Measurements from ENCODE around the gene NUDT16. TPM values are rescaled to one million over a fixed set of nuclear protein-coding genes. Genes with fewer than 3 reads are reported as not detected.

Gene NUDT16
- total and polyA plus RNA-seq, 2 donors (not counting 3 experiments of a cell fraction or from before 2014, with no cell fraction given): 13.2 to 28.5 TPM

DNA sequence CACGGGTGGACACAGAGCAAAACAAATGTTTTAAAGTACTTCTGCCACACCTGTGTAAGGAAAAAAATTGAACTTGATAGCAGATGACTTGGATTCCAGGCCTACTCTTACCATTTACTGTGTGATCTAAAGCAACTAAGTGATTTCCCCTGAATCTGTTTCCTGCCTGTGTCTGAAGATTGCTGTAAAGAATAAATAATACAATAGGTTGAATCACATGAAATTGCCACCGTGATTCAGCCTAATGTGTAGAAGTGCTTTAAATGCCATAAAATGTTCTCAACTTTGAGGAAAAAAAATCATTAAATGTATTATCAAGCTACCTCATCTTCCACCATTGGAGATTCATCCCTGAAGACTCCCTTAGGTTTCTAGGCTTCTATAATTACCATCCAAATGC lies 27.6 kb upstream of the NUDT16 start:
- FAIRE-seq: peak; percentile 64
- POLR2A ChIA-PET: interaction anchor here (1.0 kb wide), 1 partner anchor 26 kb away, joined by 4 read pairs; no protein-coding TSS in a partner anchor
- no TSS peak for BruUV-seq (replicated peaks)

DNA sequence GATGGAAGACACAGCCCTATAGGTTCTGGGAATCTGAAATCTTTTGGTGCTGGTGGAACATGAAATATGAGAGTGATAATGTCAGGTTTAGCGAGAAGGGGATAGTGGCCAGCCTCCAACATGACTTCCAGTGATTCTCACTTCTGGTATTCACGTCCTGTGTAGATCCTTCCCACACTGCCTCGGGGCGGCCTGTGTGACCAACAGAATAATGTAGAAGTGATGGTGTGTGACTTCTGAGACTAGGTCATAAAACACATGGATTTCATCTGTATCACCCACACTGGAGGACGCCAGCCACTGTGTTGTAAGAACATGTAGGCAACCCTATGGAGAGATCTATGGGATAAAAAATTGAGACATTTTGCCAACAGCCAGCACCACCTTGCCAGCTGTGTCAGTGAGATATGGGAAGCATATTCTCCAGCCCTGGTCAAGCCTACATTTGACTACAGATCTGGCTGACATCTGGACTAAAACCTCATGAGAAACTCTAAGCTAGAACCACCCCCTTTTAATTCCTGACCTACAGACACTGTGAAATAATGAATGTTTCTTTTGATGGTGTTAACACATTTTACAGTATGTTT lies 25.5 kb upstream of the NUDT16 start:
- no peak overlapping the region for H3K9ac ChIP-seq (replicated peaks; ENCODE audit: extremely low read depth, insufficient read depth, low read length)
- FAIRE-seq (peak; percentile 8), DNase-seq (ENCODE audit: low read depth, low spot score) (no peak)
- H3K9me1 ChIP-seq (replicated peaks; ENCODE audit: control insufficient read depth, extremely low read depth, insufficient read depth, low read length): no peaks in the 10 kb centered on the region
- H3K4me1 ChIP-seq (ENCODE audit: control insufficient read depth, extremely low read depth, insufficient read depth, low read length): peaks cover 21% of the 10 kb centered on the region
- ChIA-PET CTCF (no interaction called here), POLR2A (no interaction called here)
- no peaks in the 10 kb centered on the region for H3K9me3 ChIP-seq (replicated peaks; ENCODE audit: control insufficient read depth, insufficient read depth, low read length)
- no peaks in the 10 kb centered on the region for H3K27me3 ChIP-seq (ENCODE audit: control insufficient read depth in 2 of 2, insufficient read depth in 2 of 2, low read length in 2 of 2)
- dilution Hi-C loops (cut with MboI; ENCODE audit: extremely low pct_ligation_motif_present, low sequenced_read_pairs) (no loop called here), intact Hi-C loops (cut with micrococcal nuclease) (no loop called here)
- BruUV-seq (replicated peaks): no TSS peak
- no peak overlapping the region for H3K4me2 ChIP-seq (ENCODE audit: insufficient read depth, low read length)
- H3K36me3 ChIP-seq (ENCODE audit: control insufficient read depth in 2 of 2, extremely low read depth in 1 of 2, insufficient read depth in 2 of 2, low read length in 2 of 2): no peaks in the 10 kb centered on the region
- TF ChIP-seq JUN (IDR thresholded peaks at IDR 0.05; ENCODE audit: borderline replicate concordance, insufficient read depth, insufficient read length, low read depth) (no peak), POLR2A (IDR thresholded peaks at IDR 0.05; ENCODE audit: low read depth, low read length) (no peak), FOS (IDR thresholded peaks at IDR 0.05; ENCODE audit: borderline replicate concordance, insufficient read depth, low read length) (no peak), EZH2 (IDR thresholded peaks at IDR 0.05; ENCODE audit: borderline replicate concordance, low read depth, low read length, severe bottlenecking) (no peak), GATA2 (IDR thresholded peaks at IDR 0.05; ENCODE audit: insufficient read depth, insufficient read length, low read depth, low read length) (no peak), MYC (IDR thresholded peaks at IDR 0.05; ENCODE audit: low read depth, low read length) (no peak), POLR2AphosphoS5 (IDR thresholded peaks at IDR 0.05; ENCODE audit: insufficient read depth, low read depth, low read length) (no peak)
- TF ChIP-seq, protein P1, sequence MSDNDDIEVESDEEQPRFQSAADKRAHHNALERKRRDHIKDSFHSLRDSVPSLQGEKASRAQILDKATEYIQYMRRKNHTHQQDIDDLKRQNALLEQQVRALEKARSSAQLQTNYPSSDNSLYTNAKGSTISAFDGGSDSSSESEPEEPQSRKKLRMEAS (IDR thresholded peaks at IDR 0.05; ENCODE audit: insufficient read depth, insufficient read length): no peak
- TF ChIP-seq, protein P2, sequence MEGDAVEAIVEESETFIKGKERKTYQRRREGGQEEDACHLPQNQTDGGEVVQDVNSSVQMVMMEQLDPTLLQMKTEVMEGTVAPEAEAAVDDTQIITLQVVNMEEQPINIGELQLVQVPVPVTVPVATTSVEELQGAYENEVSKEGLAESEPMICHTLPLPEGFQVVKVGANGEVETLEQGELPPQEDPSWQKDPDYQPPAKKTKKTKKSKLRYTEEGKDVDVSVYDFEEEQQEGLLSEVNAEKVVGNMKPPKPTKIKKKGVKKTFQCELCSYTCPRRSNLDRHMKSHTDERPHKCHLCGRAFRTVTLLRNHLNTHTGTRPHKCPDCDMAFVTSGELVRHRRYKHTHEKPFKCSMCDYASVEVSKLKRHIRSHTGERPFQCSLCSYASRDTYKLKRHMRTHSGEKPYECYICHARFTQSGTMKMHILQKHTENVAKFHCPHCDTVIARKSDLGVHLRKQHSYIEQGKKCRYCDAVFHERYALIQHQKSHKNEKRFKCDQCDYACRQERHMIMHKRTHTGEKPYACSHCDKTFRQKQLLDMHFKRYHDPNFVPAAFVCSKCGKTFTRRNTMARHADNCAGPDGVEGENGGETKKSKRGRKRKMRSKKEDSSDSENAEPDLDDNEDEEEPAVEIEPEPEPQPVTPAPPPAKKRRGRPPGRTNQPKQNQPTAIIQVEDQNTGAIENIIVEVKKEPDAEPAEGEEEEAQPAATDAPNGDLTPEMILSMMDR (IDR thresholded peaks at IDR 0.05; ENCODE audit: extremely low read depth in 1 of 2, insufficient read depth in 1 of 2, low read depth in 1 of 2, low read length in 2 of 2): no peak
- H3K27ac ChIP-seq (ENCODE audit: insufficient read depth, low read depth, low read length): no peak overlapping the region
- no peaks in the 10 kb centered on the region for H4K20me1 ChIP-seq (replicated peaks; ENCODE audit: control insufficient read depth, extremely low read depth, insufficient read depth, low read length)
- no peaks in the 10 kb centered on the region for H3K79me2 ChIP-seq (ENCODE audit: control insufficient read depth, insufficient read depth, low read length)
- no peak overlapping the region for H3K4me3 ChIP-seq (replicated peaks in 1 of 3; ENCODE audit: insufficient read depth in 1 of 3, low read depth in 1 of 3, low read length in 3 of 3)
- no peak overlapping the region for H2AFZ ChIP-seq (ENCODE audit: low read depth, low read length)

More for the DNA sequence above, 27.6 kb upstream of the NUDT16 start:
- Histone ChIP-seq H3K27ac (ENCODE audit: insufficient read depth, low read depth, low read length) (peak overlapping the region; percentile 80), H3K79me2 (ENCODE audit: control insufficient read depth, insufficient read depth, low read length) (no peaks in the 10 kb centered on the region), H2AFZ (ENCODE audit: low read depth, low read length) (no peak overlapping the region), H3K4me1 (ENCODE audit: control insufficient read depth, extremely low read depth, insufficient read depth, low read length) (peaks cover 38% of the 10 kb centered on the region), H3K27me3 (ENCODE audit: control insufficient read depth in 2 of 2, insufficient read depth in 2 of 2, low read length in 2 of 2) (no peaks in the 10 kb centered on the region), H4K20me1 (replicated peaks; ENCODE audit: control insufficient read depth, extremely low read depth, insufficient read depth, low read length) (no peaks in the 10 kb centered on the region), H3K4me2 (ENCODE audit: insufficient read depth, low read length) (peak overlapping the region; percentile 37), H3K9ac (replicated peaks; ENCODE audit: extremely low read depth, insufficient read depth, low read length) (peak overlapping the region; percentile 25), H3K4me3 (replicated peaks in 1 of 3; ENCODE audit: insufficient read depth in 1 of 3, low read depth in 1 of 3, low read length in 3 of 3) (no peak overlapping the region), H3K9me3 (replicated peaks; ENCODE audit: control insufficient read depth, insufficient read depth, low read length) (no peaks in the 10 kb centered on the region), H3K9me1 (replicated peaks; ENCODE audit: control insufficient read depth, extremely low read depth, insufficient read depth, low read length) (no peaks in the 10 kb centered on the region), H3K36me3 (ENCODE audit: control insufficient read depth in 2 of 2, extremely low read depth in 1 of 2, insufficient read depth in 2 of 2, low read length in 2 of 2) (no peaks in the 10 kb centered on the region)
- peak; percentile 60 for DNase-seq (ENCODE audit: low read depth, low spot score)
- dilution Hi-C loops (cut with MboI; ENCODE audit: extremely low pct_ligation_motif_present, low sequenced_read_pairs) (no loop called here), intact Hi-C loops (cut with micrococcal nuclease) (loop anchor here (1.0 kb wide), 2 partner anchors 8 to 27 kb away; partner anchors contain the start of gene NUDT16)
- TF ChIP-seq POLR2AphosphoS5 (IDR thresholded peaks at IDR 0.05; ENCODE audit: insufficient read depth, low read depth, low read length) (no peak), JUN (IDR thresholded peaks at IDR 0.05; ENCODE audit: borderline replicate concordance, insufficient read depth, insufficient read length, low read depth) (no peak), GATA2 (IDR thresholded peaks at IDR 0.05; ENCODE audit: insufficient read depth, insufficient read length, low read depth, low read length) (no peak)
- CTCF ChIA-PET: no interaction called here
